NCI-H345 (cell line): ENCODE measurements around the gene AKAP8.
"Not testable (repeated sequence)": the region's sequence is repeated elsewhere in the genome, so short reads cannot be mapped to it uniquely, and the experiment has no call there.

Experiments
- DNase-seq: peaks from one replicate; lab custom pipeline; 2025; lab: John Stamatoyannopoulos, UW

AKAP8 gene

DNA sequence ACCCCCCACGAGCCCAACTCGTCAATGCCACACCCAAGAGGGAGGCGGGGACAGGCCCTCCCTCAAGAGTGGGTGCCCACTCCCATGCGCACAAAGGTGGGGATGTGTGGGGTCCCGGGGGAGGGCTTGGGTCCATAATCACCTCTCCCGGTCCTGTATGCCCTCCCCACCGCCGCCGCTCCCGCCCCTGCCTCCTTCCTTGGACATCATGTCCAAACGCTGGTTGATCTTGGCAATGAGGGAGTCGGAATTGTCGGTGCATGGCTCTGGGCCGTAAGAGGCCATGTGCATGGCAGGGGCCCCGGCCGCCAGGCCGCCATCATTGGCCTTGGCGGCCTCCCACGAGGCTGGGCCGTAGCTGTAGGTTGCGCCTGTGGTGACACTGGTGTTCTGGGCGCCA lies 5.9 kb downstream of the AKAP8 start:
- no peak for DNase-seq

DNA sequence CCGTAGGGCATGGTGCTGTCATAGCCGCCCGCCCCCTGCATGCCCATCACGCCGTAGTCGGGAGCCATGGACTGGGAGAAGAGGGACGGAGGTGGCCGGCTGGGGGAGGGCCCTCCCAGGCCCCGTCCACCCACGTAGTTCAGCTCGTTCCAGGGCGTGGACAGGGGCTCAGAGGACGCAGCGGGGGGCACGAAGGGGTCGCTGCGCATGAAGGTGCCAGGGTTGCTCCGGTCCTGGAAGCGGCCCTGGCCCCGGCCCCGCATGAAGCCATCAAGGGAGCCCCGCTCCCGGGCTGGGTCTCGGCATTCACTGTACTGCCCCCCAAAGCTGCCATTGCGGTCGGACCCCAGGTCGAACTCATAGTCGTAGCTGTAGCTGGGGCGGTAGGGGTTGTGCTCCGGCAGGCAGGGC lies 6.7 kb downstream of the AKAP8 start:
- DNase-seq: no peak

DNA sequence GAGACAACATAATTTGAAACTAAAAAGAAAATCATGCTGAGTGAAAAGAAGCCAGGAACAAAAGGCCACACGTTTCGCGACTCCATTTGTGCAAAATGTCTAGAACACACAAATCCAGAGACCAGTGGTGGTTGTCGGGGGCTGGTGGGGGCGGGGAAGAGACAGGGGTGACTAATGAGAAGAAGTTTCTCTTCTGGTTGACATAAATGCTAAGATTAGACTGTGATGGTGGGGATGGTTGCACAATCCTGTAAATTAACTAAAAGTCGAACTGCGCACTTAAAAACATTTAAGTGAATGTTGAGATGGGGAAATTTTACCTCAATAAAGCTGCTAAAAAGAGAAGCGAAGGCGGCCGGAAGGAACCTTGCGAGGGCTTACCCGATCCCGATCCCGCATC lies 7.1 kb downstream of the AKAP8 start:
- no peak for DNase-seq

DNA sequence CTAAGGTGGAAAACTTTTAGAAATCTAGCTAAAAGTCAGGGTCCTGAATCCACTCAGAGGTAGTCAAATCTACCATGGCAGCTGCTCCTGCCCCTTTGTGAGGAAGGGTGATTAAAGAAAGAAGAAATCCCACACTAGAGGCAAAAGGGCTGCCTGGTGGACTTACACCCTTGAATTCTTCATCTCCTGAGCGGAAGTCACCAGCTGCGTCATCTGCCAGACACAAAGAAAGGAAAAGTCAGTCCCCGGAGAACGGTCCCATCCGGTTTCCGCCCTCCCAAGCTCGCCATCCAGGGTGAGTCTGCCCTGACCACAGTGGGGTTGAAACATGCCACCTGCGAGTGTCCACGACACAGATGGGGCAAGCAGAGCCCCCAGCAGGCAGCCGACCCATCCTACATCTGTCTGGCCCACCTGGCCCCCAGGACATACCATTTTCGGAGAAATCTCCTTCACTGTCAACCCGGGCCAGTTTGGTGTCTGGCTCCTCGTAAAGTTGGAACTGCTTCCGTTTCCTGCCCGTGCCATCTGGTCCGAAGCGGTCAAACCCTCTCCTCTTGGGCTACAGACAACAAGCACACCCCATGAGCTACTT lies 7.7 kb downstream of the AKAP8 start:
- no peak for DNase-seq

DNA sequence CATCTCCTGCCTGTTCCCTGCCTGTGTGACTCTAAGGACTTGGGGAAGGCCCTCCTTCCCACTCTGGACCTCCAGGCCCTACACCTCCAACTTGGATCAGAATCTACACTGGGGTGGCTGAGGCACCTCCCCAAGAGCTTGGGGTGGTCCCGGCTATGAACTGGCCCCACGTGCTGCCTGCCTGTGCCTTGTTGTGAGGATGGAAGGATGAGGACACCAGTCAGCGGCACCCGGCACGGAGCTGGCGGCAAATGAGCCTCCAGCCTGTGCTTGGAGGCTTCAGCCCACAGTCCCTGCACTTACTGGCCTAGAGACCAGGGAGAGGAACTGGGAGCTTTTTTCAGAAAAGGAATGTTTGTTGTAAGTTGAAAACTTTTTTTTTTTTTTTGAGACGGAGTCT lies 8.5 kb downstream of the AKAP8 start:
- no peak for DNase-seq

DNA sequence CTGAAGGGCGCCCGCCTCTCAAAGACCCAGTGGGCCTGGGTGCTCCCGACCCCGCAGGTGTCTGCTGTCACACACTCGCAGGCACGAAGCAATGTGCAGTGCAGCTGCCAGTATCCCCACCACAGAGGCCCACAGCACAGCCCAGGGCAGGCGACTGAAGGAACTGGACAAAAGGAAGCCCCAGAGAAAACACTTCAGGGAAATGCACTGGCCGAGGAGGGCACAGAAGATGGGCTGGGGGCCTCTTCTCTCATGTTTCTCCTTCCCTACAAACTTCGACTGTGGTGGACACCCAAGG lies 10.0 kb downstream of the AKAP8 start:
- no peak for DNase-seq

DNA sequence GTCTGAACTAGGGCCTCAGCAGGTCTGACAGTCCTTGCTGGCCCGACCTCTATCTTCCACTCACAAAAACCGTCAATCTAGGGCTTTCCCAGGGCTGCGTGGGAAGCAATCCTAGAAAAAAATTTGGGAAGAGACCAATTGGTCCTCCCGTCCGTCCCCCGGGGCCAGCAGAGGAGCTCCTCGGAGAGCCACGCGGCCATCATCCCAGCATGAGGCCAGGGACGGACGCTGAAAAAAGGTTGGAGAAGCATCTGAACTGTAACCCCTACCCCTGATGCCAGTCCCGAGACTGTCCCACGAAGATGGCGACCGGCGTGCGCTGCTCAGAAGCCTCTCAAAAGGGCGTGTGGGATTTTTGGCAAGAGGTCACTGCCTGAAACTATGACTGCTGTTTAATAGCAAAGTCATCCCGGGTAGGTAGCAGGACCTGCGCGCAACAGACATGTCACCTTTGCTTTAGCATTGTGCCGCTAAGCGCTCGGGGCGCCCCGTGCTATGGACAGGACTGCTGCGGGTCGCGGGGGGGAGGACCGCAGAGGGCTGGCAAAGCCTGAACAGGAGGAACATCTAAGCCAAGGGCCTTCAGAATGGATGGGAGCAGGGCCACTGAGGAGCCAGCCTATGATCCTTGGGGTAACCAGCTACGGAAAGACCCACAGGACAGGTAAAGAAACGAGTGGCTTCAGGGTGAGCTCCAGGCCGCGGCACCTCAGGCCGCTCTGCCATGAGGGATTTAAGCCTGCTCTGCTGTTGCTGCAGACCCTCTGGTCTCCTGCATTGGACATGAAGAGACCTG lies 10.6 kb downstream of the AKAP8 start:
- DNase-seq: no peak

DNA sequence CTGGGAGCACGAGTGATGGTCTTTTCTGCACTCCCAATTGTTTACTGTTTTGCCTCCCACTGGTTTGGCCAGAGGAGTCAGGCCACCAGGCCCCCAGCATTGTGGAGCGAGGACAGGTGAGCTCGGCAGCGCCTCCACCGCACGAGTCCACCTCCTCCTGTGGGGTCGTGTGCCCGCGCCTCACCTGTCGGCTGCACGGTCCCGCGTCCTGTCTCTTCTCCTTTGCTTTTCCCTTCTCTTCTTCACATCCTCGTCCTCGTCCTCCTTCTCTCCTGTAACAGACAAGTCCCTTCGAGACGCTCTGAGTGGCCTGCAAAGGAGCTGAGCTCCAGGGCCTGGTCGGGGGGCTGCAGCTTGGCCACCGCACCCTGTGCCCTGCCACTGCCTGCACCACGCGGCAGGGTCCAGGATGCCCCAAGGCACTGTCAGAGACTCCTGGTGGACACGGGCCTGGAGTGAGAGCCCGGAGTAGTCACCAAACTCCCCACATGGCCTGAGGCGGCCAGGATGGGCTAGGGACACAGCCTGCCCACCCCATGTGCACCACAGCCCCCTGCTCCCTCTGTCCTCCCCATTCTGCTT lies 11.4 kb downstream of the AKAP8 start:
- DNase-seq: no peak

DNA sequence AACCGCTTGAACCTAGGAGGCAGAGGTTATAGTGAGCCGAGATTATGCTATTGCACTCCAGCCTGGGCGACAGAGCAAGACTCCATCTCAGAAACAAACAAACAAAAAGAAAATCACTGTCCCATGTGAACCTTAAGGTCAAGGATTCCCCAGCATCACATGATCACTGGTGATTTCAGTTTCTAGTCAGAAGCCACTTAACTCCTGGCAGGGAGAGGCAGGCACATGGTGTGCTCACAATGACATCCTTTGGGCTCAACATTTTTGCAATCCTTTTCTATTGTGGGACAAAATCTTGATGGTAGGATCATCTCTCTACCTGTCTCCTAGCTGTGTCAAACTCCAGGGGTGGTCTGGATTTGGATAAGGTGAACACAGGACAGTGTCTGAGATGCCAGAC lies 12.1 kb downstream of the AKAP8 start:
- no peak for DNase-seq

DNA sequence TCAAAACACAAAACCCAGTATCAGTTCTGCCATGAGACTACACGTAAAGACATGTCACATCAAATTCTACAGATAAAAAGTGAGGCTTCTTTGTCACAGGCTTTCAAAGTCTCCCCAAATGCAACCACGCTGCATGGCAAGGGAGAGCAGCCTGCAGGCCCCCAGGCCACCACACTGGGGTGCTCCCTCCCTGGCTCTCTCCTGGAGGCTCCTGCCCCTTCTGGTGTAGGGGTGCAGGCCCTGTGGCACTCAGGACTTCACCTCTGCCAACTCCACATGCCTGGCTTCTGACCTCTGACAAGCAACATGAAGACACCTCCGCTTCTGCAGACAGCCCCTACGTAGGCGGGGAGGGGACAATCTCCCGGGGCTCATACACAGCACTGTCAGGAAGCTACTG lies 14.3 kb downstream of the AKAP8 start:
- no peak for DNase-seq

DNA sequence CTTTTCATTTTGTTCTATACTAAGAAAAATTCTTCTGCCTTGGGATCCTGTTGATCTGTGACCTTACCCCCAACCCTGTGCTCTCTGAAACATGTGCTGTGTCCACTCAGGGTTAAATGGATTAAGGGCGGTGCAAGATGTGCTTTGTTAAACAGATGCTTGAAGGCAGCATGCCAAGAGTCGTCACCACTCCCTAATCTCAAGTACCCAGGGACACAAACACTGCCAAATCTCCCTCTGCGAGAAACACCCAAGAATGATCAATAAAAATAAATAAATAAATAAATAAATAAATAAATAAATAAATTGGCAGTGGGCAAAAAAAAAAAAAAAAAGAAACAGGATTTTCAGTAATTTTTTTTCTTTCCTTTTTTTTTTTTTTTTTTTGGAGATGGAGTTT lies 15.8 kb downstream of the AKAP8 start:
- not testable (repeated sequence) for DNase-seq

DNA sequence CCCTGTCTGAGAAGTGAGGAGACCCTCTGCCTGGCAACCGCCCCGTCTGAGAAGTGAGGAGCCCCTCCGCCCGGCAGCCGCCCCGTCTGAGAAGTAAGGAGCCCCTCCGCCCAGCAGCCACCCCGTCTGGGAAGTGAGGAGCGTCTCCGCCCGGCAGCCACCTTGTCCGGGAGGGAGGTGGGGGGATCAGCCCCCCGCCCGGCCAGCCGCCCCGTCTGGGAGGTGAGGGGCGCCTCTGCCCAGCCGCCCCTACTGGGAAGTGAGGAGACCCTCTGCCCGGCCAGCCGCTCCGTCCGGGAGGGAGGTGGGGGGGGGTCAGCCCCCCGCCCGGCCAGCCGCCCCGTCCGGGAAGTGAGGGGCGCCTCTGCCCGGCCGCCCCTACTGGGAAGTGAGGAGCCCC lies 16.5 kb downstream of the AKAP8 start:
- DNase-seq: not testable (repeated sequence)

DNA sequence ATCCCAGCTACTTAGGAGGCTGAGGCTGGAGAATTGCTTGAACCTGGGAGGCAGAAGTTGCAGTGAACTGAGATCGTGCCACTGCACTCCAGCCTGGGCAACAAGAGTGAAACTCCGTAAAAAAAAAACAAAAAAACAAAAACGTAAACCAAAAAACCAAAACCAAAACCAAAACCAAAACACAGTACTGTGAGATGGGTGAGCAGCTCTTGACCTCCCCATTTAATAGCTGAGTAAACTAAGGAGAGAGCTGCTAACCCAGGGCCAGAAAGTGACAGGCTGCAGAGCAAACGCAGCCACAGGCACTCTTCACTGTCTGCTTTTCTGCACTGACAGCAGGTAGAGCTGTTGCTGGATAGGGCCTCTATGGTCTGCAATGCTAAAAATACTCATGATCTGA lies 19.6 kb downstream of the AKAP8 start:
- DNase-seq: not testable (repeated sequence)

DNA sequence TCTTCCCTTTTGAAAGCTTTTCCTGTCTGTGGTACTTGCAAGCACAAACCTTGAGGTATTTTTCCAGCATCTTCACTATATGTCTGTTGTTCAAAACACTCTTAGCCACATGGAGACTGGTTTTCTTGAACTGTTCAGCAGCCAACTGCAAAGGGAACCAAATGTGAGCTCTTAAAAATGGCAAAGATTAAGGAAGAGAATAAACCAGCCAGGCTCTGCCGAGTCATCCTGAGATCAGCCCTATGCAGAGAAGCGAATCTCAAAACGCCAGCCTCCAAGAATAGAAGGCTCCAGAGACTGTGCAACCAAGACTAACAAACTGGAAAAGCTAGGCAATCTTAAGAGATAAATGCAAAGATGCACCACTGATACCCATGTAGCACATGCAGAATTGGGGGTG lies 20.7 kb downstream of the AKAP8 start:
- DNase-seq: no peak

DNA sequence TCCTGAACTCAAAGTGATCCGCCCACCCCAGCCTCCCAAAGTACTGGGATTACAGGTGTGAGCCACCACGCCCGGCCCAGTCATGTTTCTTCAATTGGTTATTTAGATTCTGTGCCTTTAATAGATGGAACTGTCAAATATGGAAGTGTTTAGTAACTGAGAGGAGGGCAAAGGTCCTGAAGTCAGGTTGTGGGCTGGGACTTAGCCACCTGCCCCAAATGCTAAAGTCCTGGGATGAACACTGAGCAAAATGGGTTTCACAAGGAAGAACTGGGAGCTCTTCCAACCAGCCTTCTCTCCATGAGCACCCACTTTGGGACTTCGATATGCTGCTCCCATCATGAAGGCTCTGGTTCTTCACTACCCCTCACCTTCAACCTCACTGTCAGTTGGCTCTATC lies 21.7 kb downstream of the AKAP8 start:
- DNase-seq: no peak

DNA sequence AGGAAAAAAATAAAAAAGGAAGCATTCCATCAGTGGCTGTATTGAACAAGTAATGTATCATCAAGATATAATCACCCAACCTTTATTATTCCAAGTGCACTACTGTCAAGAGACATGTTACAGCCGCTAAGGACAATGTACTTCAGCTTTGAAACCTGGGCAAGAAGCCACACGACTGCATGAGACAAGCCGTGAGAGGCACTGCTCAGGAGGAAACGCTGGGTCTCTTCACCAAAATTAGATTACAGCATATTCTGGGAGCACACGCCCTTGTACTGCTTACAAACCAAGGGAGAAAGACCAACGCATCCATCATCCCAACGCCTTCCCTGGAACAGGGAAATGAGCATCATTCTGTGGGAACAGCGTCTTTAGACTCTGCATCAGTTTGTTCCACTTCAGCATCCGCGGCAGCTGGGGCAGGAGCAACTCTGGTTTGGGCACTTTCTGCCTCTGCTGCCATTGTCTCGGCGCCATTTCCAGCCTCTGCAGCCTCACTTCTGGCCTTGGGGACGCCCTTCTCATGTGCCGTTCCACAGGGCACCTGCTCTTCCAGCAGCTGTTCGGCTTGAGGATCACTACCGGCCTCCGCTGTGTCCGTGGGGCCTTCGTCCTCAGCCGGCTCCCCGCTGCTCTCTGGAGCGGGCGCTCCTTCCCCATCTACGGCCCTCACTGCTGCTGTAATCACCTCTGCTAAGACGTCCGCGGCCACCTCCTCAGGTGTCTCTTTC lies 24.9 kb downstream of the AKAP8 start:
- DNase-seq: no peak

DNA sequence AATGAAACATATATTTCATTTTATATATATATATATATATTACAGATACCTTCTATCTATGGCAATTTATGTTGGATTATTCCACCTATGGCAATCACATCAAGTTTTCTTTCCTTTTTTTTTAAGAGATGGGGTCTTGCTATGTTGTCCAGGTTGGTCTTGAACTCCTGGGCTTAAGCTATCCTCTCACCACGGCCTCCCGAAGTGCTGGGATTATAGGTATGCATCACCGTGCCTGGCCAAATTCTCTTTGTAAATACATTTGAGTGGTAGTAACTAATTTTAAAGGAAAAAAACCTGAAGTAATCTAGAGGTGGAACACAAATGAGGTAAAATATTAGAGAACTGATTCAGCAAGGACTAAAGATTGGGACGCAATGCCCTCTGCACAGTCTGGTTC lies 25.7 kb downstream of the AKAP8 start:
- no peak for DNase-seq

DNA sequence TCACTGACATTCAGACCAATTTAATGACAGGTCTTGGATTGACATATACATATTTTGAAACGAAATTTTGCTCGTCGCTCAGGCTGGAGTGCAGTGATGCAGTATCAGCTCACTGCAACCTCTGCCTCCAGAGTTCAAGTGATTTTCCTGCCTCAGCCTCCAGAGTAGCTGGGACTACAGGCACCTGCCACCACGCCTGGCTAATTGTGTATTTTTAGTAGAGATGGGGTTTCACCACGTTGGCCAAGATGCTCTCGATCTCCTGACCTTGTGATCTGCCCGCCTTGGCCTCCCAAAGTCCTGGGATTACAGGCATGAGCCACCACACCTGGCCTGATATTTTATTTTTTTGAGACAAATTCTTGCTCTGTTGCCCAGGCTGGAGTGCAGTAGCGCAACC lies 27.1 kb downstream of the AKAP8 start:
- DNase-seq: not testable (repeated sequence)

DNA sequence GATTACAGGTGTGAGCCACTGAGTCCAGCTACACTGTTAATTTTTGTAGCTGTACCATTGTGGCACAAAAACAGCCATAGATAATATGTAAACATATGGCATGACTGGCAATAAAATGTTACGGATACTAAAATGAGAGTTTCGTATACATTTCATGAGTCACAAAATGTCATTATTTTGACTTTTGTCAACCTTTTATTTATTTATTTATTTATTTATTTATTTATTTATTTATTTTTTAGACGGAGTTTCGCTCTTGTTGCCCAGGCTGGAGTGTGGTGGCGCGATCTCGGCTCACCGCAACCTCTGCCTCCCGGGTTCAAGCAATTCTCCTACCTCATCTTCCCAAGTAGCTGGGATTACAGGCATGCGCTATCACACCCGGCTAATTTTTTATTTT lies 38.3 kb downstream of the AKAP8 start:
- DNase-seq: not testable (repeated sequence)

DNA sequence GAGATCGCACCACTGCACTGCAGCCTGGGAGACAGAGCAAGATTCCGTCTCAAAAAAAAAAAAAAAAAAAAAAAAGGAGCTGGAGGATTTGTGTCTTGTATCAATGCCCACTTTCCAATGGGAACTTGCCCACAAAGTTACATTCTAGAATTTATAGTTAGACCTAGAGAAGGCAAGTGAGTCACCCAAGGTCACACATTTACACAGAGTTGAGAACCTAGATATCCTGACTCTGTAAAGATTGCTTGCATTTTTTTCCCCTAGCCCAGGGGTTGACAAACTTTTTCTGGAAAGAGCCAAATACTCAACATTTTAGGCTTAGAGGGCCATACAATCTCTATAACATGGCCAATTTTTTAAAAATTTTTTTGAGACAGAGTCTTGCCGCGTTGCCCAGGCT lies 39.5 kb downstream of the AKAP8 start:
- DNase-seq: no peak

DNA sequence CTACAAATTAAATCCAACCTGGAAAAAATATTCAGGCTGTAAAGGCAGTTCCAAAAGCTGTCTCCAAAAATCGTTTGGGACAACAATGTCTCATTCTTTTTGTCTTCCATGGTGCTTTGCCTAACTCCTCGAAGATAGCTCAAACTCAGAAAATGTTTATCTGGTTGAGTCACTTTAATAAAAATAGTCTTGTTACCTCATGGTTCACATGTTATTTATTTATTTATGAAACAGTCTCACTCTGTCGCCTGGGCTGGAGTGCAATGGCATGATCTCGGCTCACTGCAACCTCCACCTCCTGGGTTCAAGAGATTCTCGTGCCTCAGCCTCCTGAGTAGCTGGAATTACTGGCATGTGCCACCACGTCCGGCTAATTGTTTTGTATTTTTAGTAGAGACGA lies 42.4 kb downstream of the AKAP8 start:
- DNase-seq: no peak

DNA sequence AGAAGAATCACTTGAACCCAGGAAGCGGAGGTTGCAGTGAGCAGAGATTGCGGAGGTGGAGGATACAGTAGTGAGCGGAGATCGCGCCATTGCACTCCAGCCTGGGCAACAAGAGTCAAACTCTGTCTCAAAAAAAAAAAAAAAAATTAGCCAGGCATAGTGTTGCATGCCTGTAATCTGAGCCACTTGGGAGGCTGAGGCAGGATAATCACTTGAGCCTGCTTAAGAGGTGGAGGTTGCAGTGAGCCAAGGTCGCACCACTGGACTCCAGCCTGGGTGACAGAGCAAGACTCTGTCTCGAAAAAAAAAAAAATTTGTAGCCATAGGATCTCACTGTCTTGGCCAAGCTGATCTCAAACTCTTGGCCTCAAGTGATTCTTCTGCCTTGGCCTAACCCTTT lies 43.6 kb downstream of the AKAP8 start:
- not testable (repeated sequence) for DNase-seq
